GM21390 (cell line): Measurements from ENCODE around the gene USP28.
"Not testable (repeated sequence)": the region's sequence is repeated elsewhere in the genome, so short reads cannot be mapped to it uniquely, and the experiment has no call there.

Experiments used
- ATAC-seq: cut with Tn5 transposase; IDR thresholded peaks from one replicate; pipeline ENCODE4 v1.9.1; 2021; ENCODE audit not compliant: unreplicated experiment

USP28 gene

GRCh38 chr11:113879446-113879845 is 4.1 kb upstream of the USP28 start:
- ATAC-seq: not testable (repeated sequence)

DNA sequence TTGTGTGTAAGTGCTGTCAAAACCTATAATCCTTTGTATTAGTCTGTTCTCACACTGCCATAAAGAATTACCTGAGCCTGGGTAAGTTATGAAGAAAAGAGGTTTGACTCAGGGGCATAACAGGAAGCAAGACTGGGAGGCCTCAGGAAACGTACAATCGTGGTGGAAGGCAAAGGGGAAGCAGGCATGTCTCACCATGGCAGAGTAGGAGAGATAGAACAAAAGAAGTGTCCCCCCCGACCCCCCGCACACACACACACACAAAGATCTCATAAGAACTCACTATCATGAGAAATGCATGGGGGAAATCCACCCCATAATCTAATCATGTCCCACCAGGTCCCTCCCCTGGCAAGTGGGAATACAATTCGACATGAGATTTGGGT is 2.3 kb upstream of the USP28 start:
- ATAC-seq: no peak

DNA sequence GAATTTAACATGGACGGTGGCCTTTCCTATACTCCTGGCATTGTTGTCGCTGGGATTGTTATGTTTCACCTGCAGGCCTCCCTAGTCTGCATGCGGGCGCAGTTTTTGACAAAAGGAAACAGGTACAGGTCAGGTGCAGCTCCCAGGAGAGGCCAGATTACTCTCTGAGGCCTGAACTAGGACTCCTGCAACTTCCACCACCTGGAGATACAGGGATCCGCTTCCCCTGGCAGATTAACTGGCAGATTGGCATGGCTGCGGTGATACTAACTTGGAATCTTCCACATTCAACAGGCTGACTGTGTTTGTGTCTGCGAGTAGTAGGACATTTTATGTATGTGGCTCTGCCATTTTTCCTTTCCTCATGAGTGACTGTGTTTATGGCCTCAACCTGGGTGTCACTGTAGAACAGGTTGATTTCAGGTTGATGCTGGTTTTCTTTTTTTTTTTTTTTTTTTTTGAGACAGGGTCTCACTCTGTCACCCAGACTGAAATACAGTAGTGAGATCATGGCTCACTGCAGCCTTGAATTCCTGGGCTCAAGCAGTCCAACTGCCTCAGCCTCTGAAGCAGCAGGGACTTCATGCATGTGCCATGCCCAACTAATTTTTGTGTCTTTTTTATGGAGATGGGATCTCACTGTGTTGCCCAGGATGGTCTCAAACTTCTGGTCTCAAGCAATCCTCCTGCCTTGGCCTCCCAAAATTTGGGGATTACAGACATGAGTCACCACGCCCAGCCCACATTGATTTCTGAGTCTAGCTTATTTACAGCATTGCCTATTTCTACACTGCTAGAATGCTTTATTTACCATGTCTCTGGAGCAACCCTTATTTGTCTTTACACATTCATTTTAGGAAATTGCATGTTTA is 1.7 kb upstream of the USP28 start:
- no peak for ATAC-seq

DNA sequence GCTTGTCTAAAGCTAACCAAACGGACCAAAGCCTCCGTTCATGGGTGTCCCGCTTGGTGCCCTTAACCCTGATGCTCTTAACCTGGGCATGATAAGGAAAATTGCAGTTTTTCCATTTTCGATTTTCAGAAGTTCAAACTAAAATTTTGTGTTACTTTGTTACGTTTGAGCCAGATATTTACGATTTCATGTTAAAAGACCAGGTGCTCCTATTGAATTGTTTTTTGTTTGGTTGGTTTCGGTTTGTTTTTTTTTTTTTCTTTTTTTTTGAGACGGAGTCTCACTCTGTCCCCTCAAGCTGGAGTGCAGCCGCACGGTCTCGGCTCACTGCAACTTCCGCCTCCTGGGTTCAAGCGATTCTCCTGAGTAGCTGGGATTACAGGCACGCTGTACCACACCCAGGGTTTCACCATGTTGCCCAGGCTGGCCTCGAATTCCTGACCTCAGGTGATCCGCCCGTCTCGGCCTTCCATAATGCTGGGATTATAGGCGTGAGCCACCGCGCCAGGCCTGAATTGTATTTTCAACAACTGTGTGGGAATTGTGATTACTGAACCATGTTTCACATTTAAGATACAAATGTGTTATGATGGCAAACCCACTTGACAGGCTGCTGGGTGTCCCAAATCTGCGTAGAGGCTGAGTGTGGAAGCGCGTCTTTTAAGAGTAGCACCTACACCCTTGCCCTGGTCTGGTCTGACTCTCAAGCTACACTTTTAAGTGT is 864 bp upstream of the USP28 start:
- no peak for ATAC-seq

- peak; percentile 43 for ATAC-seq
Observed at GRCh38 chr11:113874581-113875233, 665 bp downstream of the USP28 start.

GRCh38 chr11:113874096-113874495 is 1.3 kb downstream of the USP28 start:
- ATAC-seq: no peak

- no peak for ATAC-seq
Observed at GRCh38 chr11:113873236-113873626, 2.1 kb downstream of the USP28 start.

DNA sequence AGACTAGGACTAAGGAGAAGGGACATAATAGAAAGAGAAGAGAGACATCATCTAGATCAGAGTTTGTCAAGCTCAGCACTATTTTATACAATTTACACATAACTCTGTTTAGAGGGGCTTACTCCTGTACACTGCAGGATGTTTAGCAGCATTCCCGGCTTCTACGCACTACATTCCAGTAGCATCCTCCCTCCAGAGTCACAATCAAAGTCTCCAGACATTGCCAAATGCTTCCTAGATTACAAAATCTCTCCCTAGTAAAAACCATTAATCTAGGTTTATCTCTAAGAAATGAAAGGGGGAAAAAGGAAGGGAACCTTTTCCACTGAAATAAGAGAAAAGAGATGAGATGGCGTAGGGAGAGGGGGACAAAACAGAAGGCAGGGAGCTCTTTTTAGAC is 4.0 kb downstream of the USP28 start:
- ATAC-seq: no peak

DNA sequence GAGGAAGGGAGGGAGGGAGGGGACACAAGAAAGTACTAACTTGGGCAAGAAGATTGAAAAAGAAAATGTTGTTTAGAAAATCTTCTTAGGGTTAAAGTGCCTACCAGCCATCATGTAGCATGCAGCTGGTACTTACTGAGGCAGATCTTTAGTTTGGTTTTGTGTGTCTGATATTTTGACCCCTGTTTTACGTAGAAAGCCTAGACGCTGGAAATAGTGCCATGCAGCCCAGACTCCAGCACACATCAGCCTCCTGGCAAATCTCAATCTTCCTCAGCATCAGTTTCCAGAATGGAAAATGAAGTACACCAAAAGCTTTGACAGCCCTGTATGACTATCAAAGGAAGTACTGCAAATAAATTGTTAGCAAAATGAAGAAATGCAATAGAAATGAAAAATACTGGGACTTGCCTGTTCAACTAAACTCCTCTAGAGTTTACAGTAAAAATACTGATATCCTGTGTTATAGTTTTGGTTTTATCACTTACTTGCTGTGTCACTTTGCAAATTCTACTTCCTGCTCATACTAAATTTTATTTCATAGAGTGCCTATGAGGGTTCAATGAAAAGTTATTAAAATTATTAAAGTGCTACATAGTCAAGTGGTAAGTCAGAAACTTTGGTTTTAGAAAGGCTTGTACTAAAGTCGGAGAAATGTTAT is 7.4 kb downstream of the USP28 start:
- ATAC-seq: no peak

DNA sequence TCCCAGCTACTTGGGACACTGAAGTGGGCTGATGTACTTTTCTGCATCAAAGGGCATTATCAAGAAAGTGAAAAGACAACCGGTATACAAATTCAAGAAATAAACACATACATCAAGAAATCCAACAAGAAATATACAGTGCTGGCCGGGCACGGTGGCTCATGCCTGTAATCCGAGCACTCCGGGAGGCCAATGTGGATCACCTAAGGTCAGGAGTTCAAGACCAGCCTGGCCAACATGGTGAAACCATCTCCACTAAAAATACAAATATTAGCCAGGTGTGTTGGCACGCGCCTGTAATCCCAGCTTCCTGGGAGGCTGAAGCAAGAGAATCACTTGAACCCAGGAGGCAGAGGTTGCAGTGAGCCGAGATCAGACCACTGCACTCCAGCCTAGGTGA is 9.5 kb downstream of the USP28 start:
- ATAC-seq: no peak

DNA sequence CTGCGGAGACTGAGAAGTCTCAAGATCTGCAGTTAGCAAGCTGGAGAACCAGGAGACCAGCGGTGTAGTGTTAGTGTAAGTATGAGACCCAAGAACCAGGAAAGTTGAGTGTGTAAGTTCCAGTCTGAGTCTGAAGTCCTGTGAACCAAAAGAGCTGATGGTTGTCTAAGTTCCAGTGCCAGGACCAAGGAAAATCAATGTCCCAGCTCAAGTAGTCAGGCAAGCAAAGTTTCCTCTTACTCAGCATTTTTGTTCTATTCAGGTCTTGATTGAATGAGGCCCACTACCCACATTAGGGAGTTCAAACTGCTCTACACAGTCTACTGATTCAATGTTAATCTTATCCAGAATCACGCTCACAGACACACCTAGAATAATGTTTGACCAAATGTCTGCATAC is 11.0 kb downstream of the USP28 start:
- ATAC-seq: no peak

- ATAC-seq: no peak
Observed at GRCh38 chr11:113862435-113862834, 12.9 kb downstream of the USP28 start.

- ATAC-seq: no peak
Observed at GRCh38 chr11:113859665-113860064, 15.7 kb downstream of the USP28 start.

DNA sequence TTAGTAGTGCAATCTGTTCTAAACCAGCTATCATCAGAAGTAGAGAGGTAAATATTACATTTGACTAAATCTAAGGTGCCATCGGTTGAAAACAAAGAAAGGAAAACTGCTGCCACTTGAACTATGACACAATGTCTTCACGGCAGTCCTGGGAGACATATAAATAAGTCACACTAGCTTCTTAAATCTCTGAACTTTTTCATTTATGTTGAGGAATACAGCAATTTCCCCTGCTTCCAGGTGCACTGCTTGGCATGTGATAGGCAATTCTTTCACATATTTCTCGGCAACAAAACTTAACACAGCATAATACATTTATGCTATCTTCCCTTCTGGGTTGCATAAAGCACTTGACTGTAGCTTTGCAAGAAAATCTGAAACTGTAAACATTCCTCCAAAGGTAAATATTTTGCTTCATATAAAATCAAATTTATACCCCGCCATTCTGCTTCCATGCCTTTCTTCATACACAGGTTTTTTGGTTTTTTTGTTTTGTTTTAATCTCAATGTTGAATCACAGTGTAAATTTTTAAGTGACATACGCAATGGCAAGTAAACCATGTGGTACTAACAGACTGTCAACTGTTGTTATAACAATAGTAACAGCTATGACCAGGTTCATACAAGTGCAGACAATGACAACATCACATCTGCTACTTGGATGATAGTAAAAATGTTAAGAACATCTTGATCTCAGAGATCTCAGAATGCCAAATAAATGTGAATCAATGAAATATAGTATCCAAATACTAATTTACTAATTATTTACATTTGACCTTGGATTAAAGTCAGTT is 18.2 kb downstream of the USP28 start:
- no peak for ATAC-seq

DNA sequence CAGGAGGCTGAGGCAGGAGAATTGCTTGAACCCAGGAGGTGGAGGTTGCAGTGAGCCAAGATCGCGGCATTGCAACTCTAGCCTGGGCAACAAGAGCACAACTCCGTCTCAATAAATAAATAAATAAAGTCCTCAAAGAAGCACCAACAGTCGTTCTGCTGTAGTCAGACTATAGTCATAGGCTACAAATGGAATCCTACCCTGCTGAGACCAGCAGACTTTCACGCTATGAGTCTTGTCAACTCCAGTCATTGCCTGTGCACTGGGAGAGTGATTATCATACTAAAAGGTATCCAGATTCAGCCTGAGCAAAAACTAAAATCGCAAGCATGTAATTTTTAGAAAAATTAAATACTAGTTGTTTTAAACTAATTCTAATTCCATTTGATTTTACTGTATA is 19.6 kb downstream of the USP28 start:
- ATAC-seq: no peak

DNA sequence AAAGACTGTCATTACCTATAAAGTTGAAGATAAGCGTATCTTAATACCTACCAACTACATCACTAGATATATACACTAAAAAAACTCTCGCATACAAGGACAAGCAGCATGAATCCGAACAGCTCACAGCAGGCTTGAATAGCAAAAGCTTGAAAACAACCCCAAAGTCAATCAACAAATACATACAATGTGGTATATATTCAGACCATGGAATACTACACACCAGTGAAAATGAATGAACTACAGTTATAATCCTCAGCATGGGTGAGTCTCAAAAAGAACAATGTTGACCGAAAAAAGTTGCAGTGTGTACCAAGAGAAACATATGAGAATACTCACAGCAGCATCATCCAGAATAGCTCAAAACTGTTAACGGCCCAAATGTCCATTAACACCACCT is 25.2 kb downstream of the USP28 start:
- ATAC-seq: no peak

DNA sequence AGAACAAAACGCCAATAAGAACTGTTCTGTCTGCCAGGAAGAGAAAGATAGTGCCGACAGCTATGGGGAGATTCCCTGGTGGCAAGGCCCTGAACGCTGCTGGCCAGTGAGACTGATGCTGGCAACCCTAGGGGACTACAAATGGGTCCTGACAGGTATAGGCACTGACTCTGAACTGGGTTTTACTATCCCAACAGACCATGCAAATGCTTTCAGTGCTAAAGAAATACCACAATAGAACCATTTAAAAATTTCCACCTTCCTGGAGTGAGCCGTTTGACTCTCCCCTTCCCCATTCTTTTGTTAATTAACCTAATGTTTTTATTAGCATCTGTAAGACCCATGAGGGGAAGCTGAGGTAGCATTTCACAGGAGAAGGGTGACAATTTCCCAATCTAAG is 25.7 kb downstream of the USP28 start:
- ATAC-seq: no peak

DNA sequence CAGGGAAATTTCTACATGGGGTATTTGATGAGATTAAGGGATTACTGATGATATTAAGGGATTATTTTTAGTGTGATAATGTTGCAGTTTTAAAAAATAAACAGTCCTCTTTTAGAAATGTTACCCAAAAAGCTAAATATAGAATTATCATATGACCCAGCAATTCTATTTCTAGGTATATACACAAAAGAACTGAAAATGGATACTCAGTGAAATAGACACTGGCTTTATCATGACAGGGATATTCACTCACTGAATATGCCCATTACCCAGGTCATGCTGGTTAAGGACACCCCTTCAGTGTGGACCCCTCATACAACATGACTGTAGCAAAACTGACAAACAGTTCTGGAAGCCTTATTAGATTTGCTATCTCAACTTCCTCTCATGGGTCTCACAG is 27.8 kb downstream of the USP28 start:
- ATAC-seq: no peak

- no peak for ATAC-seq
Observed at GRCh38 chr11:113847111-113847510, 28.3 kb downstream of the USP28 start.

DNA sequence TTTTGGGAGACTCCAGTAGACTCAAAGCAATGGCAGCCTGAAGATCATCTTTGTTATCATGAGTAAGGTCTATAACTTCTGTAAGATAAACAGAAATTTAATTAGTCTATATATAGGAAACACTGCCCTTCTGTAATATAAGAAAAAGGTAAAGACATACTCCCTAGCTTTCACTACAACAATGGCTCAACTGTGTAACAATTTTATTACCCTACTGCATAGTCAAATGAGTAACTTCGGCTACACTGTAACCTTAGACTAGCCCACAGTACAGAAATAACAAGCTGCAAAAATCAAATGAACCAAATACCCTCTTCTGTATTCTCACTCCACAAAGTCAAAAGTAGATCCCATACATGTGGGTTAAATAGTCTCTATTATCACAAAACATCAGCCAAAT is 33.7 kb downstream of the USP28 start:
- ATAC-seq: peak; percentile 26
